ENCODE results near the gene ERGIC1. TPM values are rescaled to one million over a fixed set of nuclear protein-coding genes. Genes with fewer than 3 reads are reported as not detected.

Gene ERGIC1
- total and polyA plus RNA-seq, 3 donors from 2014 or later = 89.8 to 100.0 (median 94.1) TPM

GRCh38 chr5:172858511-172858989 lies 24.5 kb downstream of the ERGIC1 start:
- Histone ChIP-seq H3K4me1 (peaks cover 50% of the 10 kb centered on the region), H3K36me3 (ENCODE audit: low read depth, missing control alignments) (no peaks in the 10 kb centered on the region), H3K9me3 (no peaks in the 10 kb centered on the region), H3K4me3 (no peak overlapping the region), H3K27ac (peak overlapping the region; percentile 37 to 85), H3K27me3 (no peaks in the 10 kb centered on the region)
- 74 to 78% methylated on average over 6 to 12 of the region's 12 CpGs for WGBS, 2 donors
- DNase-seq = no peak
- TF ChIP-seq POLR2A (IDR thresholded peaks at IDR 0.05) = no peak
- no peak for TF ChIP-seq CTCF (IDR thresholded peaks at IDR 0.05)
- intact Hi-C loops (cut with DNase I; ENCODE audit: low total_unique reads) = no loop called here

GRCh38 chr5:172858990-172859811 lies 25.1 kb downstream of the ERGIC1 start:
- TF ChIP-seq CTCF (IDR thresholded peaks at IDR 0.05) (no peak), POLR2A (IDR thresholded peaks at IDR 0.05) (no peak)
- peak; percentile 54 for DNase-seq
- intact Hi-C loops (cut with DNase I; ENCODE audit: low total_unique reads) = no loop called here
- no peaks in the 10 kb centered on the region for H3K9me3 ChIP-seq
- peak overlapping the region; percentile 37 to 85 for H3K27ac ChIP-seq
- peaks cover 50% of the 10 kb centered on the region for H3K4me1 ChIP-seq
- no peaks in the 10 kb centered on the region for H3K27me3 ChIP-seq
- no peaks in the 10 kb centered on the region for H3K36me3 ChIP-seq (ENCODE audit: low read depth, missing control alignments)
- H3K4me3 ChIP-seq = no peak overlapping the region
- 38 to 42% methylated on average over 14 to 15 of the region's 15 CpGs for WGBS, 2 donors

GRCh38 chr5:172859966-172860365 lies 25.9 kb downstream of the ERGIC1 start:
- TF ChIP-seq CTCF (IDR thresholded peaks at IDR 0.05) (no peak), POLR2A (IDR thresholded peaks at IDR 0.05) (no peak)
- intact Hi-C loops (cut with DNase I; ENCODE audit: low total_unique reads) = loop anchor here (10.0 kb wide), 1 partner anchor 85 kb away; the partner anchor contains the start of gene DUSP1
- no peak for DNase-seq
- Histone ChIP-seq H3K36me3 (ENCODE audit: low read depth, missing control alignments) (no peaks in the 10 kb centered on the region), H3K27me3 (no peaks in the 10 kb centered on the region), H3K9me3 (no peaks in the 10 kb centered on the region), H3K27ac (peak overlapping the region; percentile 37 to 85), H3K4me1 (peaks cover 54% of the 10 kb centered on the region), H3K4me3 (no peak overlapping the region)
- 81 to 85% methylated on average over 4 of the region's 4 CpGs for WGBS, 2 donors

GRCh38 chr5:172860520-172861443 lies 26.7 kb downstream of the ERGIC1 start:
- WGBS, 2 donors = 30 to 32% methylated on average over 24 of the region's 24 CpGs
- intact Hi-C loops (cut with DNase I; ENCODE audit: low total_unique reads) = loop anchor here (10.0 kb wide), 1 partner anchor 86 kb away; the partner anchor contains the start of gene DUSP1

More at GRCh38 chr5:172860520-172861443, 26.7 kb downstream of the ERGIC1 start:
- H3K9me3 ChIP-seq = no peaks in the 10 kb centered on the region
- peak; percentile 91 for DNase-seq
- H3K4me3 ChIP-seq = no peak overlapping the region
- peak overlapping the region; percentile 37 to 85 for H3K27ac ChIP-seq
- peaks cover 53% of the 10 kb centered on the region for H3K4me1 ChIP-seq
- no peaks in the 10 kb centered on the region for H3K27me3 ChIP-seq
- no peaks in the 10 kb centered on the region for H3K36me3 ChIP-seq (ENCODE audit: low read depth, missing control alignments)
- TF ChIP-seq CTCF (IDR thresholded peaks at IDR 0.05) (no peak), POLR2A (IDR thresholded peaks at IDR 0.05) (no peak)

All from testis (tissue), 3 donors.